Bronchial epithelial cell (primary cell): ENCODE data around the gene MARF1. TPM values are rescaled to one million over a fixed set of nuclear protein-coding genes. Genes with fewer than 3 reads are reported as not detected.
"Not testable (repeated sequence)": the region's sequence is repeated elsewhere in the genome, so short reads cannot be mapped to it uniquely, and the experiment has no call there.

Experiments used
- DNase-seq: peaks from one replicate; pipeline ENCODE4 v3.0.0-alpha.2; 2010; ENCODE audit warnings: low read depth
- FAIRE-seq: peaks from 2 replicates; lab custom pipeline; 2011; peaks lifted over from hg19 to GRCh38; lab: Jason Lieb, UNC
- H3K27me3 ChIP-seq: 2 replicates; pipeline ENCODE4 v1.5.1; 2011; ENCODE audit warnings: low read length; ENCODE audit not compliant: control insufficient read depth, insufficient read depth
- H3K36me3 ChIP-seq: 2 replicates; pipeline ENCODE4 v1.5.1; 2011; ENCODE audit warnings: low read length; ENCODE audit not compliant: control insufficient read depth, insufficient read depth
- H3K4me3 ChIP-seq: 2 replicates; pipeline ENCODE4 v1.5.1; 2011; ENCODE audit warnings: mild to moderate bottlenecking, low read depth, low read length, control low read depth
- total RNA-seq: library from RNA; depleted of rRNA; stranded (reverse); fragments of >200 nt; gene quantifications from 2 replicates; pipeline ENCODE4 v1.2.1, GENCODE V29; 2014
- TF ChIP-seq, protein P1 (sequence below): IDR thresholded peaks from 2 replicates; pipeline ENCODE4 v1.5.1; 2011; ENCODE audit warnings: mild to moderate bottlenecking, moderate library complexity, low read length, control low read depth, inconsistent platforms; ENCODE audit not compliant: insufficient read depth, severe bottlenecking

MARF1 gene
- total RNA-seq, 1 donor from 2014 or later, result 12.9 TPM

DNA sequence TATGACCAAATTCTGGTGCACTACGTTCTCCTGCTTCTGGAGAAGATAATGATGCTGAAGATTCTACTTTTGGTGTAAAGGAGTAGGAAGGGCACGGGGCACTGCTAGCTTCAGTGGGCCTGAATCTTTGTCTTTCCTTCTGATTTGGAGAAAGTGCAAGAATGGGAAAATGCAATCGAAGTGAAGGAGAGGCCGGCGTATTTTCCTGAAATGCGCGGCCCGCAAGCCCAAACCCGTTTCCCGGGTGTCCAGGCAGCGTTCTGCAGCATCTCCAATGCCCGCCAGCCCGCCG, 6.7 kb upstream of the MARF1 start:
- TF ChIP-seq, protein P1, sequence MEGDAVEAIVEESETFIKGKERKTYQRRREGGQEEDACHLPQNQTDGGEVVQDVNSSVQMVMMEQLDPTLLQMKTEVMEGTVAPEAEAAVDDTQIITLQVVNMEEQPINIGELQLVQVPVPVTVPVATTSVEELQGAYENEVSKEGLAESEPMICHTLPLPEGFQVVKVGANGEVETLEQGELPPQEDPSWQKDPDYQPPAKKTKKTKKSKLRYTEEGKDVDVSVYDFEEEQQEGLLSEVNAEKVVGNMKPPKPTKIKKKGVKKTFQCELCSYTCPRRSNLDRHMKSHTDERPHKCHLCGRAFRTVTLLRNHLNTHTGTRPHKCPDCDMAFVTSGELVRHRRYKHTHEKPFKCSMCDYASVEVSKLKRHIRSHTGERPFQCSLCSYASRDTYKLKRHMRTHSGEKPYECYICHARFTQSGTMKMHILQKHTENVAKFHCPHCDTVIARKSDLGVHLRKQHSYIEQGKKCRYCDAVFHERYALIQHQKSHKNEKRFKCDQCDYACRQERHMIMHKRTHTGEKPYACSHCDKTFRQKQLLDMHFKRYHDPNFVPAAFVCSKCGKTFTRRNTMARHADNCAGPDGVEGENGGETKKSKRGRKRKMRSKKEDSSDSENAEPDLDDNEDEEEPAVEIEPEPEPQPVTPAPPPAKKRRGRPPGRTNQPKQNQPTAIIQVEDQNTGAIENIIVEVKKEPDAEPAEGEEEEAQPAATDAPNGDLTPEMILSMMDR, result no peak
- DNase-seq (no peak), FAIRE-seq (no peak)
- Histone ChIP-seq H3K36me3 (peaks cover 8% of the 10 kb centered on the region), H3K4me3 (peak overlapping the region; percentile 19), H3K27me3 (no peaks in the 10 kb centered on the region)

DNA sequence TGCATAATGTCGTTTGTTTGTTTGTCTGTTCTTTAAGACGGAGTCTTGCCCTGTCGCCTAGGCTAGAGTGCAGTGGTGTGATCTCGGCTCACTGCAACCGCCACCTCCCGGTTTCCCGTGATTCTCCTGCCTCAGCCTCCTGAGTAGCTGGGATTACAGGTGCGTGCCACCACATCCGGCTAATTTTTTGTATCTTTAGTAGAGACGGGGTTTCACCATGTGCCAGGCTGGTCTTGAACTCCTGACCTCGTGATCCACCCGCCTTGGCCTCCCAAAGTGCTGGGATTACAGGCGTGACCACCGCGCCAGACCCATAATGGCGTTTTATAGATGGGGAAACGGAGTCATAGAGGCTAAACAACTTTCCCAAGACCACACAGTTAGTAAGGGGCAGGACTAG, 6.4 kb upstream of the MARF1 start:
- not testable (repeated sequence) for H3K36me3 ChIP-seq, DNase-seq, H3K4me3 ChIP-seq, H3K27me3 ChIP-seq, FAIRE-seq

DNA sequence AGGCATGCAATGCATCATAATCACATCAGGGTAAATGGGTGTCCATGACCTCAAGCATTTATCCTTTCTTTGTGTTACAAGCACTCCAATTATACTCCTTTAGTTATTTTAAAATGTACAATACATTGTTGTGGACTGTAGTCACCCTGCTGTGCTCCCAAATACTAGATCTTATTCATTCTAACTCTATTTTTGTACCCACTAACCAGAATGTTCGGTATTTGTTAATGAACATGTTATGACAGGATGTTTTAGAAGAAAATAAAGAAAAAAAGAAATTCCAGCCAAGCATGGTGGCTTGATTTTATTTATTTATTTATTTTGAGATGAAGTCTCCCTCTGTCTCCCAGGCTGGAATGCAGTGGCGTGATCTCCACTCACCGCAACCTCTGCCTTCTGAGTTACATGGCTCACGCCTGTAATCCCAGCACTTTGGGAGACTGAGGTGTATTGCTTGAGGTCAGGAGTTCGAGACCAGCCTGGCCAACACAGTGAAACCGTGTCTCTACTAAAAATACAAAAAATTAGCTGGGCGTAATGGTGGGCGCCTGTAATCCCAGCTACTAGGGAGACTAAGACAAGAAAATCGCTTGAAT, 5.3 kb upstream of the MARF1 start:
- FAIRE-seq (no peak), DNase-seq (peak; percentile 52)
- TF ChIP-seq, protein P1, result no peak
- Histone ChIP-seq H3K4me3 (no peak overlapping the region), H3K36me3 (peaks cover 3% of the 10 kb centered on the region), H3K27me3 (no peaks in the 10 kb centered on the region)

DNA sequence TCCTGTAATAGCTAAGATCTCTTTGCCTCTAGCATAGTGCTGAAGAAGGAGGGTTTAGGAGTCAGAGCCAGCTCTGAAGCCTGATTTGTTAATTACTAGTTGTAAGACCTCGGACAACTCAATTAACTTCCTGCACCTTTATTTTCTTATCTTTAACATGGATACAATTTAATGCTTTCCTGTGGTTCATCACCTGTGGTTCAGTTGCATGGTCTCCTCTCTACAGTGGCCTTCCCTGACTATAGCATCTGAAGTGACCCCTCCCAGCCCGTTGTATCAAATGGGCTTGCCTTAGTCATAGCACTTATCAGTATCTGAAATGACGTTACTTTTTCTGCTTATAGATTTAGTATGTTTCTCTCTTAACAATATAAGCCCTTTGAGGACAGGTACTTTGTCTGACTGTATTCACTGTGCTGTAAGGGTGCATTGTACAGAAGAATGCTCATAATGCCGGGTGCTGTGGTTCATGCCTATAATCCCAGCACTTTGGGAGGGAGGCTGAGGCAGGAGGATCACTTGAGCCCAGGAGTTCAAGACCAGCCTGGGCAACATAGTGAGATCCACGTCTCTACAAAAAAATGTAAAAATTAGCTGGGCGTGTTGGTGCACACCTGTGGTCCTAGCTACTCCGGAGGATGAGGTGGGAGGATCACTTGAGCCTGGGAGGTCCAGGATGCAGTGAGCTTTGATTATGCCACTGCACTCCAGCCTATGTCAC, 4.5 kb upstream of the MARF1 start:
- DNase-seq (peak; percentile 13), FAIRE-seq (no peak)
- Histone ChIP-seq H3K36me3 (peaks cover 1% of the 10 kb centered on the region), H3K27me3 (no peaks in the 10 kb centered on the region), H3K4me3 (no peak overlapping the region)
- TF ChIP-seq, protein P1, result no peak

DNA sequence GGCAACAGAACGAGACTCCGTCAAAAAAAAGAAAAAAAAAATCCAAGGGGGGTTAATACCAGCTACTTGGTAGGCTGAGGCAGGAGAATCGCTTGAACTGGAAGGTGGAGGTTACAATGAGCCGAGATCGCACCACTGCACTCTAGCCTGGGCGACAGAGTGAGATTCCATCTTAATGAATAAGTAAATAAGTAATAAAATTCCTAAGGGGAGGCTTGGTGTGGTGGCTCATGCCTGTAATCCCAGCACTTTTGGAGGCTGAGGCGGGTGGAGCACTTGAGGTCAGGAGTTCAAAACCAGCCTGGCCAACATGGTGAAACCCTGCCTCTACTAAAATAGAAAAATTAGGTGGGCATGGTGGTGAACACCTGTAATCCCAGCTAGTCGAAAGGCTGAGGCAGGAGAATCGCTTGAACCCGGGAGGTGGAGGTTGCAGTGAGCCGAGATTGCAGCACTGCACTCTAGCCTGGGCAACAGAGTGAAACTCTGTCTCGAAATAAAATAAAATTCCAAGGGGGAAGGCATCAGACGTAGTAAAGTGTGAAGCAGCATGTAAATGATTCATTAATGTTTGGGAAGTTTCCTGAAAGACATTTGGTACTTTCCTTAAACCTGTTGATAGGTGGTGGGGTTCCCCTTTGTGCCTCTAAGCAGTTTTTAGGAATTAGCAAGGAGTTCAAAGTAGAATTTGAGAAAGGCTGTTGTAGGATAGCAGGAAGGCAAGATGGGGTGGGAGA, 3.8 kb upstream of the MARF1 start:
- not testable (repeated sequence) for H3K4me3 ChIP-seq, H3K36me3 ChIP-seq, H3K27me3 ChIP-seq, FAIRE-seq
- DNase-seq, result peak; percentile 40

DNA sequence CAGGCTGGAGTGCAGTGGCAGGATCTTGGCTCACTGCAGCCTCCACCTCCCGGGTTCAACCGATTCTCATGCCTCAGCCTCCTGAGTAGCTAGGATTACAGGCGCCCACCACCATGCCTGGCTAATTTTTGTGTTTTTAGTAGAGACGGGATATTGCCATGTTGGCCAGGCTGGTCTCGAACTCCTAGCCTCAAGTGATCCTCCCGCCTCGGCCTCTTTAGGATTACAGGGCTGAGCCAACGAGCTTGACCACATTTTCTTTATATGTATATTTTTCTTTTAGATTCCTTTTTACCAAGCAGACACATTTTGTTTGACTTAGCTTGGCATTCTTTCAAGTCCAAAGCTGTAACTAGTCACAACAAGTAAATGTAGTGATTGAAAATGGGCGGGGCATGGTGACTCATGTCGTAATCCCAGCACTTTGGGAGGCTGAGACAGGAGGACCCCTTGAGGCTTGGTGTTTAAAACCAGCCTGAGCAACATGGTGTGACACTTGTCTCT, 2.1 kb upstream of the MARF1 start:
- FAIRE-seq, result not testable (repeated sequence)
- peak; percentile 99 for DNase-seq

DNA sequence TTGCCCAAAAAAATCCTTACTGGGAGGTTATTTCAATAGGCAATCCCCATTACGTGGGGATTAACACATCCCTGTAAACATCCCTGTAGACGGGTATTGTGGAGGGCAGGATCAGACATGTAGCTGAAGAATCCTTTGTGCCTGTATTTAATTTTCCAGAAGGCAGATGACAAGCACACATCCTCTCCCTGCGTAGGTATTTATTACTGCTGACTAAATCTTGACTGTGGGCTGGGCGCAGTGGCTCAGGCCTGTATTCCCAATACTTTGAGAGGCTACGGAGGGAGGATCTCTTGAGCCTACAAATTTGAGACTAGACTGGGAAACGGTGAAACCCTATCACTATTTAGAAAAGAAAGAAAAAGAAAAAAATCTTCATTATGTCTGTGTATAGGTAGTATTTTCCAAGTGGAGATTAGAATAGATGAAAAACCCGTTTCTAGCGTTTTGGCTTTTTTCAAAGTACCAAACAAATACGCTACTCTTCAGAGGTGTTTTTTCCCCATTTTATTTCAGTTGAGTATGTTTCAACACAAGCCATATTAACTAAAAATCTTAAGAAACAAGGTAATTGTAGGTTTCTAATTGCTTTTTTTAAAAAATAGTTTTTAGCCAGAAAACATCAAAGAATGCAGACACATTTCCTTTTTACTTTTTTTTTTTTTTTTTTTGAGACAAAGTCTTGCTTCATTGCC, 1.5 kb upstream of the MARF1 start:
- TF ChIP-seq, protein P1, result no peak
- peak overlapping the region; percentile 94 for H3K4me3 ChIP-seq
- FAIRE-seq (no peak), DNase-seq (peak; percentile 98)
- no peaks in the 10 kb centered on the region for H3K27me3 ChIP-seq
- H3K36me3 ChIP-seq, result no peaks in the 10 kb centered on the region

More for the DNA sequence above, 2.1 kb upstream of the MARF1 start:
- not testable (repeated sequence) for H3K4me3 ChIP-seq, H3K27me3 ChIP-seq, H3K36me3 ChIP-seq
